Measurements from ENCODE around the gene FDX1. TPM values are rescaled to one million over a fixed set of nuclear protein-coding genes. Genes with fewer than 3 reads are reported as not detected.

The FDX1 gene
- total RNA-seq, 1 experiment from 2014 or later = 19.7 TPM

DNA sequence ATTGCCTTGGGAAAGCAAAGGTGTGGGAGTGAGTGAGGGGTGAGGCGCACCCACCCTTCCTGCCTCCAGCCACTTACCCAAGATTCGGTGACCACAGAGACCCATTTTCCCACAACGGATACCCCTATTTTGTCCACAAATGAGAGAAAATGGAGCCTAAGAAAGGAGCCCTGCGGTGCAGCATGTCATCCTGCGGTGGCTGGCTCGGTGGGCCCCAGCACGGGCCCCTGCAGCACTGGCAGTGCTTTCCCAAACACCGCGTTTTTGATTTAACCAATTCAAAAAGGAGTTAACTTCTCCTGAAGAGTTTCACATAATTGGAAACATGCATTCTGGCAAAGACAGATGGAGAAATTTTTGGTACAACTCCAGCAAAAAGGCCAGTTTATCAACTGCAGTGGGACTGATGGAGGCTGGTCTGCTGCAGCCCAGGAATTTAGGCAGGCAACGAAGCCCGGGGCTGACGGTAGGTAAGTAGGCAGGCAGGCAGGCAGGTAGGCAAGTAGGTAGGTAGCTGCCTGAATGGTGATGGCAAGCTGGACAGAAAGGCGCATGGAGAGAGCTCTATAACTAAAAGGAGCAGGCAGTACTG, 84.2 kb downstream of the FDX1 start:
- no peak overlapping the region for H3K4me3 ChIP-seq
- H3K27me3 ChIP-seq = no peaks in the 10 kb centered on the region
- H3K36me3 ChIP-seq = no peaks in the 10 kb centered on the region
- H3K9me3 ChIP-seq = no peaks in the 10 kb centered on the region
- DNase-seq = no peak

Other genes with a start within 250 kb of the FDX1 start
- 69.5 and 161 TPM in 2 replicates for gene RDX, start 133.3 kb upstream of the FDX1 start, total RNA-seq (2014; rRNA removed; shearing (Covaris generic); ENCODE audit: low replicate concordance)